ENCODE measurements around the gene TGFBI. TPM values are rescaled to one million over a fixed set of nuclear protein-coding genes. Genes with fewer than 3 reads are reported as not detected.

TGFBI gene
- total RNA-seq (ENCODE audit: low replicate concordance), result 9.5 and 16.4 TPM in 2 replicates

- no peak within 1 kb of the TSS for H3K9ac ChIP-seq
Observed at GRCh38 chr5:136028782-136029742, at the start of gene TGFBI. TSS of gene TGFBI (plus strand) at chr5:136028988. CDS start at chr5:136029056, 68 bp downstream.

GRCh38 chr5:135978993-135979392 lies 49.8 kb upstream of the TGFBI start:
- TF ChIP-seq CTCF (IDR thresholded peaks at IDR 0.05) (no peak), EZH2phosphoT487 (IDR thresholded peaks at IDR 0.05) (no peak)
- DNase-seq (ENCODE audit: low spot score), result no peak
- H3K27me3 ChIP-seq, result peaks cover 5% of the 10 kb centered on the region
- no peaks in the 10 kb centered on the region for H3K36me3 ChIP-seq
- Mint-ChIP-seq H3K4me1 (peaks cover 9% of the 10 kb centered on the region), H3K36me3 (no peaks in the 10 kb centered on the region), H3K27me3 (ENCODE audit: insufficient read depth, low read depth) (peaks cover 8% of the 10 kb centered on the region), H3K4me3 (no peak overlapping the region), H3K27ac (no peak overlapping the region), H3K9me3 (no peaks in the 10 kb centered on the region)
- no peak overlapping the region for H2AFZ ChIP-seq (replicated peaks)
- no peak overlapping the region for H3K27ac ChIP-seq
- H3K4me2 ChIP-seq, result no peak overlapping the region
- no peak overlapping the region for H3K9ac ChIP-seq
- no peaks in the 10 kb centered on the region for H4K20me1 ChIP-seq (ENCODE audit: low read depth)
- H3F3A ChIP-seq (ENCODE audit: low read depth), result no peaks in the 10 kb centered on the region
- no peaks in the 10 kb centered on the region for H3K9me3 ChIP-seq (ENCODE audit: low read depth)
- peaks cover 5% of the 10 kb centered on the region for H3K4me1 ChIP-seq
- H3K4me3 ChIP-seq, result no peak overlapping the region
- no peaks in the 10 kb centered on the region for H3K79me2 ChIP-seq (ENCODE audit: low read depth)

More at GRCh38 chr5:136028782-136029742, at the start of gene TGFBI:
- no peaks in the 10 kb centered on the region for H3K9me3 ChIP-seq (ENCODE audit: low read depth)
- H4K20me1 ChIP-seq (ENCODE audit: low read depth), result no peaks in the 10 kb centered on the region
- Mint-ChIP-seq H3K27me3 (ENCODE audit: insufficient read depth, low read depth) (peaks cover 28% of the 10 kb centered on the region), H3K4me3 (peak within 1 kb of the TSS; percentile 67), H3K27ac (no peak within 1 kb of the TSS), H3K36me3 (no peaks in the 10 kb centered on the region), H3K9me3 (peaks cover 3% of the 10 kb centered on the region), H3K4me1 (peaks cover 15% of the 10 kb centered on the region)
- peaks cover 25% of the 10 kb centered on the region for H3K4me1 ChIP-seq
- DNase-seq (ENCODE audit: low spot score), result peak; percentile 88
- no peaks in the 10 kb centered on the region for H3K79me2 ChIP-seq (ENCODE audit: low read depth)
- H3K4me2 ChIP-seq, result peak within 1 kb of the TSS; percentile 83
- H3K36me3 ChIP-seq, result no peaks in the 10 kb centered on the region
- TF ChIP-seq EZH2 (IDR thresholded peaks at IDR 0.05) (peak; percentile 70), EZH2phosphoT487 (IDR thresholded peaks at IDR 0.05) (peak; percentile 58), CTCF (IDR thresholded peaks at IDR 0.05) (peak; percentile 27)
- peaks cover 55% of the 10 kb centered on the region for H3K27me3 ChIP-seq
- peak within 1 kb of the TSS; percentile 49 for H3K4me3 ChIP-seq
- H3F3A ChIP-seq (ENCODE audit: low read depth), result no peaks in the 10 kb centered on the region
- H2AFZ ChIP-seq (replicated peaks), result peak within 1 kb of the TSS; percentile 73
- H3K27ac ChIP-seq, result no peak within 1 kb of the TSS

- Histone ChIP-seq H3K27me3 (peaks cover 5% of the 10 kb centered on the region), H3F3A (ENCODE audit: low read depth) (no peaks in the 10 kb centered on the region), H2AFZ (replicated peaks) (no peak overlapping the region), H3K27ac (no peak overlapping the region), H3K4me1 (peaks cover 5% of the 10 kb centered on the region), H3K36me3 (no peaks in the 10 kb centered on the region), H3K4me3 (no peak overlapping the region), H3K4me2 (no peak overlapping the region), H3K9ac (no peak overlapping the region), H4K20me1 (ENCODE audit: low read depth) (no peaks in the 10 kb centered on the region), H3K9me3 (ENCODE audit: low read depth) (no peaks in the 10 kb centered on the region), H3K79me2 (ENCODE audit: low read depth) (no peaks in the 10 kb centered on the region)
- Mint-ChIP-seq H3K27me3 (ENCODE audit: insufficient read depth, low read depth) (peaks cover 8% of the 10 kb centered on the region), H3K4me1 (peaks cover 9% of the 10 kb centered on the region), H3K27ac (no peak overlapping the region), H3K36me3 (no peaks in the 10 kb centered on the region), H3K9me3 (no peaks in the 10 kb centered on the region), H3K4me3 (no peak overlapping the region)
- no peak for DNase-seq (ENCODE audit: low spot score)
- no peak for TF ChIP-seq EZH2 (IDR thresholded peaks at IDR 0.05)
- no peak for TF ChIP-seq CTCF (IDR thresholded peaks at IDR 0.05)
- TF ChIP-seq EZH2phosphoT487 (IDR thresholded peaks at IDR 0.05), result no peak
Observed at GRCh38 chr5:135979510-135979909, 49.3 kb upstream of the TGFBI start.
